NK-92 treated with Interleukin-12 subunit alpha and Interleukin-12 subunit beta, amount 100 ng/mL, for 24 hours (cell line): ENCODE measurements around the gene RAD23B.

Source experiments
- DNase-seq: peaks from one replicate; lab custom pipeline; 2025; lab: John Stamatoyannopoulos, UW

RAD23B gene

DNA sequence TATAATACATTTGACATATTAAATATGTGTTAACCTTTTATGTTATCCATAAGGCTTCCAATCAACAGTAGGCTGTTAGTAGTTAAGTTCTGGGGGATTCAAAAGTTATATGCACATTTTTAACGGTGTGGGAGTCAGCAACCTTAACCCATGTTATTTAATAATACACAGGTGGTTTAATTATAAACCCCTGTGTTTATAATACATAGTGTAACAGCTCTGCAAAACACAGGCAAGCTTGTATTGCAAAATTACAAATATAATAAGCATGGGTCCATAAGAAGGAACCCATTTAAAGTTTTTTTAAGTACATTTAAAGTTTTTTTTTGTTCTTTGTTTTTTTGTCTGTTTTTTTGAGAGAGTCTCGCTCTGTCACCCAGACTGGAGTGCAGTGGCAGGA is 14.5 kb upstream of the RAD23B start:
- no peak for DNase-seq

DNA sequence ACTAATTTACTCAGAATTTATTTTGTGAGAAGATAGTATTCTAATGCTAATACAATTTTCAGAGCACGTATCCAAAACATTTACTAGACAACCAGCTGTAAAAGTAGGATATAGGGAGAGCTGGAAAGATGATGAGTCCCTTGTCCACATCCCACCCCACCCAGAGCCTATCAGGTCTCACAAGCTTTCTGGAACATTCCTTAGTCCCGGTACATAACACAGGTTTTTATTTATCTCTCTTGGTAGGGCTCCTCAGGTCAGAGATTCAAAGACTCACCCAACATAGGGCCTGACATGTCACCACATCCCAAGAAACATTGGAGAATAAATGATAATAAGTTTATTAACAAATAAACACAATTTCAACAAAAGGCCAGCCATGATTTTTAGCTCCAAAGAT is 13.8 kb upstream of the RAD23B start:
- DNase-seq = no peak

DNA sequence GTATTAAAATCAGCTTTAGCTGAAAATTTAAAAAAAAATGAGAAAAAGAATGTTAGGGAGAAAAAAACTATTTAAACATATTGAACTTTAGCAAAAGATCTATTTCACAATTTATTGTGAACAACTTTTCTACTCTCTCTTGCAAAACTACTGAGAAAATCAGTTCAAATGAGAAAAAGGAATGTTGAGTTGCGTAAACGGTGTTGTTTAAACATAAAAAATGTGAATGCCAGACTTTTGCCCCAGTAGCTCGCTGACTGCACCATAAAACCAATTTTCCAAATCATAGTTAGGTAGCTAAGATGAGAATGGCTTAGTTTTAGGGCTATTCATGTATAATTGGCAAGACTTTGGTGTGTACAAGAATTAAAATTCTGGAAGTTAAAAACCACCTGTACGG is 13.4 kb upstream of the RAD23B start:
- no peak for DNase-seq

DNA sequence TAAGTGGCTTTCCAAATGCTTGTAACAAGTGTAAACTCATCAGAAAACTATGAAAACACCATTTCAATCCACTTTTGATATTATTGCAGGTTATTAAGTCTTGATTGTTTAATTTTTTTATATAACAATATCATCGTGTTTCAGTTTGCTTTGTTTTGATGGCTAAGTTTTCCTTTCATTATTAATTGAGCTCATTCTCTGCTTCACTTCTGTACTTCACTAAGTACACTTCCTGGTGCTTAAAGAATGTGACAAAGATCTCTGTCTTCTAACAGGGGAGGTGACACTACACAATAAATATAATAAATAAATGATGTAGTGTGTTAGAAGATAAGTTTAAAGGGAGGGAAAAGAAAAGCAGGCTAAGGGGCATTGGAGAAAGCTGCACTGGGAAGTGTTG is 13.0 kb upstream of the RAD23B start:
- no peak for DNase-seq

DNA sequence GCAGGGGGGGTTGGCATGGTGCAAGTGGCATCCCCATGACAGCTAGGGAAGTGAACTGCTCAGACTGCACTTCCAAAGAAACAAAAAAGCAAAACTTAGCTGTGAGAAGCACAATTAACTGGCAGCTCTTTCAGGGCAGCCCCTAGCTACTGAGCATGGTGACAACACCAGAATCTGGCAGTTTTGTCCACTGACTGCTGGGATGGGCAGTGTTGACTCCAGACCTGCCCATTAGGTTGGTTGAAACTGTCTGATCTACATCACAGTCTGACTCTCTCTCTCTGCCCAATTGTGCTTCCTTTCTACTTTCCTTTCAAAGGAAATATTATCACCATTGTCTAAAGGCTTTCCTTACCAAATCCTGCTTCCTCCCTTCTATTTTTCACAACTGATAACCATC is 12.5 kb upstream of the RAD23B start:
- no peak for DNase-seq

DNA sequence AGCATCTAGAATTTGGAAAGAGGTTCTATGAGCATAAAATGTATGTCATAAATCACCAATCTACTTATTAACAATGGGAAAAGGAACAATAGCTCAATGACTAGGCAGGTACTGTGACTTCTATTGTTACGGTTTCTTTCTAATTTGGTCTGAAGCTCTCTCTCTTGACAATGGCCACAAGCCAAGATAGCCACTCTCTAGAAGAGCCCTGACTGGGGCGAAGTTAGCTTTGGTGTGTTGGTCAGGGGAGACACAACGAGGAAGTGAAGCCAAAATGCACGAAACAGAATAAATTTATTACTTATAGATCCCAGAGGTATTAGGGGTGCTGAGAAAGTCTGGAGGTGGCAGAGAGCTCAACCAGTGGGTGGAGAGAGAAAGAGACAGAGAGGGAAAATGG is 9.4 kb upstream of the RAD23B start:
- no peak for DNase-seq

DNA sequence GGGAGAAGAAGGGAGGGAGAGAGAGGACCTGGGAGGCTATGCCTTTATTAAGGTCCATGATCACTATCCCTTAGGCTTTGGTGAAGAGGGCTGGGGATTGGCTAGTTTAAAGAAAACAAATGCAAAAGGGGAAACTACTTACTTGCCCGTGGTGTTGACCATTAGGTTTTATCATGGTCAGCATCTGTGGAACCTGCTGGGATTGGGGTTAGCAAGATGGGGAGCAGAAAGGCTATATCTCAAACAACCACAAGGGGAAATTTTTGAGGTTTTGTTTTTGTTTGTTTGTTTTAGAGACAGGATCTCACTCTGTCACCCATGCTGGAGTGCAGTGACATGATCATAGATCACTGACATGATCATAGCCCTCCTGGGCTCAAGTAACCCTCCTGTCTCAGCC is 9.0 kb upstream of the RAD23B start:
- no peak for DNase-seq

DNA sequence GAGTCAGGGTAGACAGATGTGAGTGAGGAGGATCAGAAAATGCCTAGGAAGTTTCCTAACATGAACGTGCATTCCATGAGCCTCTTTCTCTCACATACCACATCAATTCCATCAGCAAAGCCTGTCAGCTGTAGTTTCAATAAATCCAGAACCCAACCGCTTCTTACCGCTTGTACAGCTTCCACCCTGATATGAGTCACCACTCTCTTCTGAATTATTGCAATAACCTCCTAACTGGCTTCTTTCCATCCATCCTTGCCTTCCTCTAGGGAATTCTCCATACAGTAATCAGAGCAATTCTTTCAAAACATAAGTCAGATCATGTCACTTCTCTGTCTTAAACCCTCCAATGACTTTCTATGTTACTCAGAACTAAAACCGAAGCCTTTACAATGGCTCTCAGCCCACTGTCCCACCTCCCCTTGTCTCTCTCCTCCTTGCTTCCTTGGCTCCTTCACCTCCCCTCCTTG is 8.1 kb upstream of the RAD23B start:
- no peak for DNase-seq

DNA sequence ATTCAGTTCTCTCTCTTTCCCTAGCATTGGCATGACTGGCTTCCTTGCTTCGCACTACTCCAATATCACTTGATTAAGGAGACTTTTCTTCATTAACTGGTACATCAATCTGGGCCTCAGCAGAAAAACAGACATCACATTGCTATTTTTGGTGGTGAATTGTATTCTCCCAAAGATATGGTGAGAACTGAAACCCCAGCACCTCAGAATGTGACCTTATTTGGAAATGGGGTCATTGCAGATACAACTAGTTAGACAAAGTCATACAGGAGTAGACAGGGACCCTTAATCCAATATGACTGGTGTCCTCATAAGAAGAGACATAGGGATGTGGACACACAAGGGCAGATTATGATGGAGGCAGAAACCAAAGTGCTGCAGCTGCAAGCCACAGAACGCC is 7.5 kb upstream of the RAD23B start:
- no peak for DNase-seq

DNA sequence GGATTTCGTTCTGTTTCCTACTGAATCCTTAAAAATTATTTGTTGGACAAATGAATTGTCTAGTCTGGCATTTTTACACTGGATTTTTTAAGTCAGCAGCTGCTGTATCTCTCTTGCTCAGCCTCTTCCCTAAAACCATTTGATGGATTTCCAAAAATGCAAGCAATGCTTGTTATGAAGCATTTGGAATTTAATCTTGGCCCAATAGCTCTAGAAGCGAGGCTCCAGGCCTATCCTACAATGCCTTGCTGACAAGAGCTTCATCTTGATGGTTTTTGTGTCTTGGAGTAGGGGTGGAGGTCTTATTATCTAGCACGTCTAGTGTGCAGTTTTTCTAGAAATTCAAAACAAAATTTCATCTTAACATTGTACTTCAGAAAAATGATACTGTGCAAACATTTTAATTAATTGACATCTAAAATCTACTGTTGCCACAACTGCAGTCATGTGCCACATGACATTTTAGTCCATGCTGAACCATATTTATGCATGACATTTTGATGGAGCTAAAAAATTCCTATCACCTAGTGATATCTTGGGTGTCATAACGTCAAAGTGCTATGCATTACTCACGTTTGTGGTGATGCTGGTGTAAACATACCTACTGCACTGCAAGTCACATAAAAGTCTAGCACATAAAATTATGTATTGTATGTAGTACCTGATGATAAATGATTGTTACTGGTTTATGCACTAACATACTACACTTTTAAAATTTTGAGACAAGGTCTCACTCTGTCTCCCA is 5.9 kb upstream of the RAD23B start:
- DNase-seq = no peak

DNA sequence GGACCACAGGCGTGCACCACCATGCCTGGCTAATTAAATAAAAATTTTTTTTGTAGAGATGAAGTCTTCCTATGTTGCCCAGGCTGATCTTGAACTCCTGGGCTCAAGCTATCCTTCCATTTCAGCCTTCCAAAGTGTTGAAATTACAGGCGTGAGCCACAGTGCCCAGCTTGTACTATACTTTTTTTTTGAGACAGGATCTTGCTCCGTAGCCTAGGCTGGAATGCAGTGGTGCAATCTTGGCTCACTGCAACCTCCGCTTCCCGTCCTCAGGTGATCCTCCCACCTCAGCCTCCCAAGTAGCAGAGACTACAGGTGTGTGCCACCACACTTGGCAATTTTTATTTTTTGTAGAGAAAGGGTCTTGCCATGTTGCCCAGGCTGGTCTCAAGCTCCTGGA is 5.3 kb upstream of the RAD23B start:
- no peak for DNase-seq

DNA sequence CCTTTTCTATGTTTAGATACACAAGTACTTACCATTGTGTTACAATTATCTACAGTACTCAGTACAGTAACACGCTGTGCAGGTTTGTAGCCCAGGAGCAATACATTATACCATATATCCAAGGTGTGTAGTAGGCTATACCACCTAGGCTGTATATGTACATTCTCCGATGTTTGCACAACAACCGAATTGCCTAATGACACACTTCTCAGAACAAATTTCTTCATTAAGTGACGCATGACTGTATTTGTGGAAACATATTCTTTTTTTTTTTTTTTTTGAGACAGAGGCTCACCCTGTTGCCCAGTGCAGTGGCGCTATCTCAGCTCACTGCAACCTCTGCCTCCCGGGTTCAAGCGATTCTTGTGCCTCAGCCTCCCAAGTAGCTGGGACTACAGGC is 4.0 kb upstream of the RAD23B start:
- DNase-seq = no peak

DNA sequence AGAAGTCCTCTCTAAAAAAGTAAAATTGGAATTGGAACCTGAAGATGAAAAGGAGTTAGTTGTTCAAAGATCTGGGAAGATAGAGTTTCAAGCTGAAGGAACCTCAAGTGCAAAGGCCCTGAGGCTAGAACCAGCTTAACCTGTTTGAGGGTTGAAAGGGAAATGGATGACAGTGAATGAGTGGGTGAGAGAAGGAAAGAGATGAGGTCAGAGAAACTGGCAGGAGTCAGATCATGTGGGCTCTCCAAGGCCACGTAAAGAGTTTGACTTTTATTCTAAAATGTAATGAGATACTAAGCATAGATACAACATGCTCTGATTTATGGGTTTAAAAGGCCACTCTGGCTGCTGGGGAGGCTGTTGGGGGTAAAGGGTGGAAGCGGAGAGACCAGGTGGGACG is 2.5 kb upstream of the RAD23B start:
- DNase-seq = no peak

DNA sequence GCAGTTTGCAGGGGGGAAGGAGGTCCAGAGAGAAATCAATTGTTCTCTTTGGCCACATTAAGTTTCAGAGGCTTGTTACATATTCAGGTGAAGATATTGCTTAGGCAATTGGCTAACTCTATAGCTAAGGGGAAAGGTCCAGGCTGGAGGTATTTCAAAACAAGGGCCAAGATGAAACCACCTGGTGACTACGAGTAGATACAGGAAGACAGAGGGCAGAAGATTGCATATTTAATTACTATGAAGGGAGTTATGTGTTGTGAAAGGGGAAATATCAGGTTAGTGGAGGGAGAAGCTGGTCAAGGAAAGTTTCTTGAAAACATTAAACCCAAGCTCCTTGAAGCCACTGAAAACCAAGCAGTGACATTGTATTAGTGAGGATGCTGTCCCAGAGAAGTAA is 1.9 kb upstream of the RAD23B start:
- DNase-seq = no peak

DNA sequence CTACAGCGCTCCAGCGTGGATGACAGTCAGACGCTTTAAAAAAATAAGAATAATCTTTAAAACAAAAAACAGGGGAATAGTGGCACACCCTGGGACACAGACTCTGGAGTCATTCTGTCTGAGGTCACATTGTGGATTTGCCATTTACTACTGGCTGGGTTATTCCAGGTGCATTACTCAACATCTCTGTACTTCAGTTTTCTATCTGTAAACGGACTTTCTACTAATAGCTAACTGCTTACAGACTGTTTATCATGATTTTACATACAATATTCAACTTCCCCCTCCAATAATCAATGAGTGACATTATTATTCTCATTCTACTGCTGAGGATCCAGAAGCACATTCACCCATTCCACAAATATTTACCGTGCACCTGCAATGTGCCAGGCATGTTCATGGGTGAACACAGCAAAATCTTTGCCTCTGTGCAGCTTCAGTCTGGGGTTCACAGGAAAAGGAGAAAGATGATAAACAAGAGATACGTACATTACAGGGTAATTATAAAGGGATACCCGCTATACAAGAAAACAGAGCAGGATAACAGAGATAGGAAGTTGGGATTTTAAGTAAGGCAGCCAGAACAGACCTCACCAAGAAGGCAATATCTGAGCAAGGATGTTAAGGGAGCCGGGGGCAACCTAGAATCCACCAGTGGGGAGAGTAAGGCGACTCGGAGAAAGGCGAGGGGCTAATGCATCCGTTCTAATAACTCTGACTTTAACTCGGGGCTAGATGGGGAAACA is 984 bp upstream of the RAD23B start:
- no peak for DNase-seq

DNA sequence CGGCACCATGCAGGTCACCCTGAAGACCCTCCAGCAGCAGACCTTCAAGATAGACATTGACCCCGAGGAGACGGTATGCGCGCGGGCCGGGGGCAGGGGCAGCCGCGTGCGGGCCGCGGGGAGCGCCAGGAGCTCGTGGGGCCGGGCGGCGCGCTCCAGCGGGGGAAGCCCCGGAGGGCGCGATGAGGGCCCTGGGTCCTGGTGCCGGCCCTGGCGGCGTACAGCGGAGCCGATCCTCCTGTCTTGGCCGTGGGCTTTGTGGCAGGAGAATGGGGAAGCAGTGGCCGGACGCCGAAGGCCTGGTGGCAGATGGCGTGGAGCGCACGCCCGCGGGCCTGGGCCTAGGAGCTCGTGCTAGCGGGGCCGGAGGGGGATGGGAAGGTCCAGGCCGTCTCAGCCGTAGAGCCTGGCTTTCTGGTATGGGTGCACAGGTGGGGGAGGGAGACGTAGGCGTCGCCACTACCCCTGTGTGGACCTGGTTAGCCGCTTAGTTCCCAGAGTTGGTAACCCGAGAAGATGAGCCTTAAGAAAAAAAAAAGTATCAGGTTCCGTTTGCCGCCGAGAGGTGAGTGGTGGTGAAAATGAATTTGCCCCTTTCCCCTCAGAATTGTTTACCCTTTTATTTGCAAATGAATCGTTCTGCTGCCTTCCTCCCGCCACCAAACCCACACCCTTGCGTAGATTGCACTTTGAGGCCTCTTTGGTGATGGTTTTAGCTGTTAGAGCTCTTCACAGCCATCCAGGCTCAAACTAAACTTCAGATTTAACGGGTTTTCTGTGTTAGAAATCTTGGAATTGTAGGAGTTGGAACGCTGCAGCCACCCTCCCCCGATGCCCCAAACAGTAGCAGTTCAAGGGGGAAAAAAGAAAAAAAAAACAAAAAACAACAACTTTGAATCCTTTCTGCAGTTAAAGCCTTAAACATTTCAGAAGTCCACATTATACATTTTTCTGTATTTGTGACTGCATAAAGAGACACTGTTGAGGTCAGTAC is 841 bp downstream of the RAD23B start:
- peak; percentile 72 for DNase-seq

DNA sequence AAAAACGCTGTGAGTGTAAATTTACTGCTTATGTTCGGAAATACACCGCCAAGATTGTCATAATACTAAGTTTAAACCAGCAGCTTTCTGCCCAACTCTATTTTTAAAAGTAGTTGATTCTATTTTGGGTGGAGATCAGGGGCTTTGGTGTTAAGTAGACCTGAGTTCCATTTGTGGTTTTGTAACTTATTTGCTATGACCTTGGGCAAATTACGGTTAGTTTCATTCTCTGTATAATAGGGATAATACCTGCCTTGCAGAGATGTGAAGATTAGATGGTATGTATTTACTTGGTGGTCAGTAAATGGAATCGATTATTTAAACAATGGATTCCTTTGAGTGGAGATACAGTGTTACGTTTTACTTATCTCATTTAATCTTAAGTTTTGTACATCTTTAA is 1.6 kb downstream of the RAD23B start:
- no peak for DNase-seq

DNA sequence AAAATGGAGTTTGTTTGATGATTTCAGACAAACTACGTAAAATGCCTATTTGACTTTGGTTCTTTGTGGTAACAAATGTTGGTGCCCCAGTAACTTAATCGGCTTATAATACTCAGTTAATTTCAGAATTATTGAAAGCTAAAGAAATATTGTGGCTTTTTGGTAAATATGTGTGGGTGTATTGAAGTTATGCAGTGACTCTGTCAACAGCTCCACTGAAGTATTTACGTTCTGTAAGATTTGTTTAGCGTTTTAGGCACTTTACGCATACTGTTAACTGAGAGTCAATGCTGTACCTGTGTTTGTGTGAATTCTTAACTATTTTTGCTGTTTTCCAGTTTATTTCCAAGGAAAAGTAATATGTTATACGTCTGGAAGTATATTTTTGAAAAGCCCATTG is 2.2 kb downstream of the RAD23B start:
- no peak for DNase-seq

DNA sequence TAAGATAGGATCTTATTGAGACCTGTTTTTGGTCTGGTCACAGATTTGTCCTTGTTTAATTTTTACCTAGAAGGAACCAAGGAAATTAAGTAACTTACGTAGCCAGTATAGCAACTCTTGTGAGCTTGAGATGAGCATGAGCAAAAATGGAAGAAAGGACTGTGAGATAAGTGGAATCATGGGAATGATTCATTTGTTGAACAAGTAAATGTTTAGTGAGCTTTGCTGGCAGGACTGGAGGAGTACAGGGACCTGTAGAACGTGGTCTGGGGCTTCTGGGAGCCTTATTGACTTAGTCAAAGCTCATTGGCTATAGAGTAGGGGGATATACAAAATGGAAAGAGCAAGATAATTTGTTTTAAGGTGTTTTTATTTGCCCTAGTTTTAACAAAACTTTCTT is 3.0 kb downstream of the RAD23B start:
- no peak for DNase-seq

DNA sequence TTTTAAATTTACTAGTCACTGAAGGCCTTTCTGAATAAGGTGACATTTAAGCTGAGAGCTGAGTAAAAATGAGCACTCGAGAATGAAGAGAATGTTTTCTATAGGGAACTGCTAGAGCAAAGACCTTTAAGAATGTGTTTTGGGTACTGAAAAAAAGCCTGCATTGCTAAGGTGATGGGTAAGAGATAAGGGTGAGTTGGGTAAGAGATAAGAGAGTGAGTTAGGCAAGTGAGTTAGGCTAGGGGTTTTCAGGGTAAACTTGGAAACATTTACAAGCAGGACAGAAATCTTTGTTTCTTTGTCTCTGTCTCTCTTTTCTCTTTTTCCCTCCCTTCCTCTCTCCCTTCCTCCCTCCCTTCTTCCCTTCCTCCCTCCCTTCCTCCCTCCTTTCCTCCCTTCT is 5.6 kb downstream of the RAD23B start:
- no peak for DNase-seq

DNA sequence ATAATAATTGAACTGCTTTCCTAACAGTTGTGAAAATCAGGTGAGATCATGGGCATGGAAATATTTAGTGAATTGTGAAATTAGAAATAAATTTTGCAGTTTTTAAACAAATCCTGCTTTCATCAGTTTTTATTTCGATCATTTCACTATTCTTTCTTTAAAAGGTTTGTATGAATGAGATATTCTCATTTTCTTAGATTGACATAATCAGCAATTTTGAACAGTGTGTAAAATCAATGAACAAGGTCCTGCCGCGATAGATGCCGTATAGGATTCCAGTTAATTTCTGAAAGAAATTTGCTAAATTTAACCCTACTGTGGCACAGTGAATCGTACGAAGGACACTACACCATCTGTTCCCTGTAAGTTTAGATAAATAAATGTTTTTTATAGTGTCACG is 7.5 kb downstream of the RAD23B start:
- no peak for DNase-seq

DNA sequence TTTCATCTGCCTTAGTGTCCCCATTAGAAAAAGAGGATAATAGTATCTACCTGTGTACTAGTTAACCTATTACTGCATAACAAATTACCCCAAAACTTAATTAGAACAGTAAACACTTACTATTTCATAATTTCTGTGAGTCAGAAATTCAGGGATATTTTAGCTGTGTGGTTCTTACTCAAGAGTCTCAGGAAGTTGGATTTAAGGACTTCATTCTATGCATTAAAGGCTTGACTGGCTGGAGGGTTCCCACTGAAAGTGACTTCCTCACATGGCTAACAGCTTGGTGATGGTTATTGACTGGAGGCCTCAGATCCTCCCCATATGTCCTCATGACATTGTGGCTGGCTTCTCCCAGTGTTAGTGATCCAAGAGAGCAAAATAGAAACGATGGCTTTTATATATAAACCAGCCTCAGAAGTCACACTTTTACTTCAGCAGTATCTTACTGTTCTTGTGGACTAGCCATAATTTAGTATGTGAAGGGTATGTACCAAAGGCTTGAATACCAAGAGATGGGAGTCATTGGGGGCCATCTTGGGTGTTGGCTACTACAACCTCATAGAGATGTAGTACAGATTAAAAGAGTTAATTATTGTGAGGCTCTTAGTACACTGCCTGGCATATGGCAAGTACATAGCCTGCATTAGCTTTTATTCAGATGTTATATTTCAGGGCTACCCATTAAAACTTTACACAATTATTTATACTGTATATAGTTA is 9.9 kb downstream of the RAD23B start:
- no peak for DNase-seq
